ENCODE results near the gene SYVN1.

SYVN1 gene

GRCh38 chr11:65117206-65118096, 16.9 kb downstream of the SYVN1 start, which contains the start of gene ZNHIT2:
Gene ZNHIT2 (minus strand): TSS chr11:65117701. CDS start chr11:65117653, 48 bp downstream.
- CTCF ChIA-PET = interaction anchor here (0.6 to 2.9 kb wide), 18 partner anchors 10 to 767 kb away, joined by 3 to 11 read pairs (median 4); partner anchors contain the start of genes CAPN1 and SYVN1
- Histone ChIP-seq H3K27ac (ENCODE audit: extremely low read depth, low read depth, low read length) (peak within 1 kb of the TSS; percentile 78), H3K36me3 (ENCODE audit: control insufficient read depth in 2 of 2, insufficient read depth in 1 of 2, low read length in 2 of 2) (peaks cover 3 to 62% of the 10 kb centered on the region in 2 experiments; a peak in 2 of 3 replicates), H3K9me3 (ENCODE audit: control insufficient read depth, insufficient read depth, low read depth, low read length) (no peaks in the 10 kb centered on the region), H3K4me1 (ENCODE audit: control insufficient read depth, insufficient read depth, low read length) (peaks cover 6% of the 10 kb centered on the region), H3K4me3 (ENCODE audit: low read depth, low read length) (peak within 1 kb of the TSS; percentile 67)
- POLR2A ChIA-PET = interaction anchor here (0.7 to 1.8 kb wide), 9 partner anchors 11 to 339 kb away, joined by 3 to 8 read pairs (median 4); partner anchors contain the start of genes BATF2, CAPN1, SF1 and VPS51
- TF ChIP-seq ZNF670 (tag by site-specific recombination; IDR thresholded peaks at IDR 0.05; ENCODE audit: low read depth) = no peak
- TF ChIP-seq, protein P1, sequence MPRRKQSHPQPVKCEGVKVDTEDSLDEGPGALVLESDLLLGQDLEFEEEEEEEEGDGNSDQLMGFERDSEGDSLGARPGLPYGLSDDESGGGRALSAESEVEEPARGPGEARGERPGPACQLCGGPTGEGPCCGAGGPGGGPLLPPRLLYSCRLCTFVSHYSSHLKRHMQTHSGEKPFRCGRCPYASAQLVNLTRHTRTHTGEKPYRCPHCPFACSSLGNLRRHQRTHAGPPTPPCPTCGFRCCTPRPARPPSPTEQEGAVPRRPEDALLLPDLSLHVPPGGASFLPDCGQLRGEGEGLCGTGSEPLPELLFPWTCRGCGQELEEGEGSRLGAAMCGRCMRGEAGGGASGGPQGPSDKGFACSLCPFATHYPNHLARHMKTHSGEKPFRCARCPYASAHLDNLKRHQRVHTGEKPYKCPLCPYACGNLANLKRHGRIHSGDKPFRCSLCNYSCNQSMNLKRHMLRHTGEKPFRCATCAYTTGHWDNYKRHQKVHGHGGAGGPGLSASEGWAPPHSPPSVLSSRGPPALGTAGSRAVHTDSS (tag by site-specific recombination; IDR thresholded peaks at IDR 0.05) = no peak
- no peak for TF ChIP-seq SCRT1 (tag by site-specific recombination; IDR thresholded peaks at IDR 0.05; ENCODE audit: borderline replicate concordance)
- no peak for TF ChIP-seq ZNF37A (tag by site-specific recombination; IDR thresholded peaks at IDR 0.05)
- peak; percentile 78 for TF ChIP-seq CTCF (tag by site-specific recombination; IDR thresholded peaks at IDR 0.05)
- TF ChIP-seq TRIM28 (IDR thresholded peaks at IDR 0.05; ENCODE audit: borderline replicate concordance, low read length) = no peak
- no peak for TF ChIP-seq ZNF23 (tag by site-specific recombination; IDR thresholded peaks at IDR 0.05; ENCODE audit: borderline replicate concordance)
- no peak for TF ChIP-seq MEIS1 (CRISPR knock-in tag; IDR thresholded peaks at IDR 0.05; ENCODE audit: borderline replicate concordance)
- TF ChIP-seq, protein P2, sequence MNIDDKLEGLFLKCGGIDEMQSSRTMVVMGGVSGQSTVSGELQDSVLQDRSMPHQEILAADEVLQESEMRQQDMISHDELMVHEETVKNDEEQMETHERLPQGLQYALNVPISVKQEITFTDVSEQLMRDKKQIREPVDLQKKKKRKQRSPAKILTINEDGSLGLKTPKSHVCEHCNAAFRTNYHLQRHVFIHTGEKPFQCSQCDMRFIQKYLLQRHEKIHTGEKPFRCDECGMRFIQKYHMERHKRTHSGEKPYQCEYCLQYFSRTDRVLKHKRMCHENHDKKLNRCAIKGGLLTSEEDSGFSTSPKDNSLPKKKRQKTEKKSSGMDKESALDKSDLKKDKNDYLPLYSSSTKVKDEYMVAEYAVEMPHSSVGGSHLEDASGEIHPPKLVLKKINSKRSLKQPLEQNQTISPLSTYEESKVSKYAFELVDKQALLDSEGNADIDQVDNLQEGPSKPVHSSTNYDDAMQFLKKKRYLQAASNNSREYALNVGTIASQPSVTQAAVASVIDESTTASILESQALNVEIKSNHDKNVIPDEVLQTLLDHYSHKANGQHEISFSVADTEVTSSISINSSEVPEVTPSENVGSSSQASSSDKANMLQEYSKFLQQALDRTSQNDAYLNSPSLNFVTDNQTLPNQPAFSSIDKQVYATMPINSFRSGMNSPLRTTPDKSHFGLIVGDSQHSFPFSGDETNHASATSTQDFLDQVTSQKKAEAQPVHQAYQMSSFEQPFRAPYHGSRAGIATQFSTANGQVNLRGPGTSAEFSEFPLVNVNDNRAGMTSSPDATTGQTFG (tag by site-specific recombination; IDR thresholded peaks at IDR 0.05; ENCODE audit: borderline replicate concordance) = no peak
- no peak for TF ChIP-seq ZNF768 (tag by site-specific recombination; IDR thresholded peaks at IDR 0.05)
- peak; percentile 91 for TF ChIP-seq ZNF2 (tag by site-specific recombination; IDR thresholded peaks at IDR 0.05)
- TF ChIP-seq ZBTB44 (tag by site-specific recombination; IDR thresholded peaks at IDR 0.05) = no peak
- no peak for TF ChIP-seq ZNF521 (tag by site-specific recombination; IDR thresholded peaks at IDR 0.05)
- TF ChIP-seq ZNF837 (tag by site-specific recombination; IDR thresholded peaks at IDR 0.05) = peak; percentile 99
- 0 out of 2 replicates have a peak, but pooled peaks have one; percentile 7 for TF ChIP-seq KLF16 (tag by site-specific recombination; IDR thresholded peaks at IDR 0.05)
- TF ChIP-seq, protein P3, sequence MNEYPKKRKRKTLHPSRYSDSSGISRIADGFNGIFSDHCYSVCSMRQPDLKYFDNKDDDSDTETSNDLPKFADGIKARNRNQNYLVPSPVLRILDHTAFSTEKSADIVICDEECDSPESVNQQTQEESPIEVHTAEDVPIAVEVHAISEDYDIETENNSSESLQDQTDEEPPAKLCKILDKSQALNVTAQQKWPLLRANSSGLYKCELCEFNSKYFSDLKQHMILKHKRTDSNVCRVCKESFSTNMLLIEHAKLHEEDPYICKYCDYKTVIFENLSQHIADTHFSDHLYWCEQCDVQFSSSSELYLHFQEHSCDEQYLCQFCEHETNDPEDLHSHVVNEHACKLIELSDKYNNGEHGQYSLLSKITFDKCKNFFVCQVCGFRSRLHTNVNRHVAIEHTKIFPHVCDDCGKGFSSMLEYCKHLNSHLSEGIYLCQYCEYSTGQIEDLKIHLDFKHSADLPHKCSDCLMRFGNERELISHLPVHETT (tag by site-specific recombination; IDR thresholded peaks at IDR 0.05) = no peak
- no peak for TF ChIP-seq ZSCAN23 (tag by site-specific recombination; IDR thresholded peaks at IDR 0.05)
- peak; percentile 62 for TF ChIP-seq ZNF335 (tag by site-specific recombination; conservative IDR thresholded peaks at IDR 0.05)
- TF ChIP-seq ZNF350 (tag by site-specific recombination; IDR thresholded peaks at IDR 0.05) = no peak
- TF ChIP-seq ZNF677 (tag by site-specific recombination; IDR thresholded peaks at IDR 0.05) = no peak
- TF ChIP-seq GLI2 (tag by site-specific recombination; IDR thresholded peaks at IDR 0.05; ENCODE audit: borderline replicate concordance, low read depth) = no peak
- TF ChIP-seq MZF1 (tag by site-specific recombination; IDR thresholded peaks at IDR 0.05; ENCODE audit: borderline replicate concordance) = no peak
- peak; percentile 26; the same call in 1 of the 2 replicates for TF ChIP-seq ZNF600 (tag by site-specific recombination; IDR thresholded peaks at IDR 0.05)
- peak; percentile 84 for TF ChIP-seq ZNF654 (tag by site-specific recombination; IDR thresholded peaks at IDR 0.05; ENCODE audit: low read depth)
- TF ChIP-seq SP2 (tag by site-specific recombination; IDR thresholded peaks at IDR 0.05) = peak; percentile 87

Measured in HEK293 (cell line).